GM08714 (cell line): ENCODE data around the gene PRTG.
"Not testable (repeated sequence)": the region's sequence is repeated elsewhere in the genome, so short reads cannot be mapped to it uniquely, and the experiment has no call there.

Experiments used
- H3K4me3 ChIP-seq: fragments of 200-500 bp; sonication (Bioruptor generic); 2 replicates; pipeline ENCODE4 v1.5.1; 2014; ENCODE audit warnings: mild to moderate bottlenecking, low read length, inconsistent platforms
- ZNF274 ChIP-seq: IDR thresholded peaks from 2 replicates; pipeline ENCODE4 v1.6.1; 2012; ENCODE audit warnings: mild to moderate bottlenecking, low read depth, low read length

Gene PRTG

GRCh38 chr15:55734641-55735040, 8.3 kb downstream of the PRTG start:
- no peak for TF ChIP-seq ZNF274
- H3K4me3 ChIP-seq: no peak overlapping the region

GRCh38 chr15:55733461-55733860, 9.5 kb downstream of the PRTG start:
- not testable (repeated sequence) for H3K4me3 ChIP-seq

- H3K4me3 ChIP-seq: no peak overlapping the region
- no peak for TF ChIP-seq ZNF274
Observed at GRCh38 chr15:55721554-55722185, 21.3 kb downstream of the PRTG start.

GRCh38 chr15:55715355-55716076, 27.4 kb downstream of the PRTG start:
- TF ChIP-seq ZNF274: no peak
- H3K4me3 ChIP-seq: no peak overlapping the region

GRCh38 chr15:55714064-55714463, 28.9 kb downstream of the PRTG start:
- H3K4me3 ChIP-seq: no peak overlapping the region
- TF ChIP-seq ZNF274: no peak

GRCh38 chr15:55712363-55712762, 30.6 kb downstream of the PRTG start:
- no peak for TF ChIP-seq ZNF274
- no peak overlapping the region for H3K4me3 ChIP-seq

- H3K4me3 ChIP-seq: no peak overlapping the region
- TF ChIP-seq ZNF274: no peak
Observed at GRCh38 chr15:55710286-55710685, 32.7 kb downstream of the PRTG start.

- no peak for TF ChIP-seq ZNF274
- no peak overlapping the region for H3K4me3 ChIP-seq
Observed at GRCh38 chr15:55709458-55709857, 33.5 kb downstream of the PRTG start.

GRCh38 chr15:55708720-55709119, 34.2 kb downstream of the PRTG start:
- no peak for TF ChIP-seq ZNF274
- no peak overlapping the region for H3K4me3 ChIP-seq

- TF ChIP-seq ZNF274: no peak
- H3K4me3 ChIP-seq: no peak overlapping the region
Observed at GRCh38 chr15:55707951-55708350, 35.0 kb downstream of the PRTG start.

GRCh38 chr15:55707518-55707917, 35.4 kb downstream of the PRTG start:
- TF ChIP-seq ZNF274: no peak
- no peak overlapping the region for H3K4me3 ChIP-seq

GRCh38 chr15:55703873-55704301, 39.1 kb downstream of the PRTG start:
- H3K4me3 ChIP-seq: no peak overlapping the region
- TF ChIP-seq ZNF274: no peak

- TF ChIP-seq ZNF274: no peak
- no peak overlapping the region for H3K4me3 ChIP-seq
Observed at GRCh38 chr15:55700876-55701275, 42.1 kb downstream of the PRTG start.

- TF ChIP-seq ZNF274: no peak
- no peak overlapping the region for H3K4me3 ChIP-seq
Observed at GRCh38 chr15:55698653-55699052, 44.3 kb downstream of the PRTG start.

GRCh38 chr15:55696221-55696620, 46.7 kb downstream of the PRTG start:
- no peak for TF ChIP-seq ZNF274
- no peak overlapping the region for H3K4me3 ChIP-seq

- TF ChIP-seq ZNF274: no peak
- no peak overlapping the region for H3K4me3 ChIP-seq
Observed at GRCh38 chr15:55695432-55695831, 47.5 kb downstream of the PRTG start.

- H3K4me3 ChIP-seq: no peak overlapping the region
- TF ChIP-seq ZNF274: no peak
Observed at GRCh38 chr15:55694652-55695150, 48.3 kb downstream of the PRTG start.

- not testable (repeated sequence) for H3K4me3 ChIP-seq
Observed at GRCh38 chr15:55693116-55693515, 49.8 kb downstream of the PRTG start.
